Measurements from ENCODE around the gene RNF130. TPM values are rescaled to one million over a fixed set of nuclear protein-coding genes. Genes with fewer than 3 reads are reported as not detected.
"Not testable (repeated sequence)": the region's sequence is repeated elsewhere in the genome, so short reads cannot be mapped to it uniquely, and the experiment has no call there.

RNF130 gene
- polyA plus RNA-seq, 4 donors, result 70.2 to 96.0 (median 82.6) TPM

DNA sequence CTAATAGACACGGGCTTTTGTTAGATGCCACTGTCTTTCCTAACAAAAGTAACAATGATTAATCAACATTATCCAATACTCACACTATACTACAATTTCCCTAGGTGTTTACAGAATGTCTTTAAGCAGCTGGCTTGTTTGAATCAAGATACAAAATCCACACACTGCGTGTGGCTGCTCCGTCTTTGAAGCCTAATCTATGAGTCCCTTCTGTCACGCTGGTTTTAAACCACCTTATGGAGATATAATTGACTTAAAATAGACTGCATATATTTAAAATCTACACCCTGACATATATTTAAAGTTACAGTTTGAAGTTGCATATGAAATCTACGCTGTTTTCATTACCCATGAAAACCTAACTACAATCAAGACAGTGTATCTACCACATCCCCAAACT is 89.9 kb downstream of the RNF130 start:
- DNase-seq (ENCODE audit: low read depth in 4 of 4, low spot score in 3 of 4), result no peak

DNA sequence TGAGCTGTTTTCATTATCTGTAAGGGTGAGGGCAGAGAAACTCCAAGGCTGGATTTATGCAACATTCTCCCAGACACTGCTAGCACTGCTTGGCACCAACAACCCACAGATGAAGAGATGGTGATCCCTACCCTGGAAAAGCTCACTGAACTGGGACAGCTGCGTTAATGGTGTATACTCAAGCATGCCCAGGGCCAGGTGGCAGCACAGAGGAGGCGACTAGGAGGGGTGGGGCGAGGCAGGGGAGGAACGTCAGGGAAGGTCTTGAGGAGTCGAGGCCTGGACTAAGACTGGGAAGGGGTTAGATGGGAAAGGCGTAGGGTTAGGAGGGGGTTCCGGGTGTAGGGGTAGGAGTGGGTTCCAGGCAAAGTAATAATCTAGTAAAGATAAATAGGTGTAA is 90.8 kb downstream of the RNF130 start:
- no peak for DNase-seq (ENCODE audit: low read depth in 4 of 4, low spot score in 3 of 4)

DNA sequence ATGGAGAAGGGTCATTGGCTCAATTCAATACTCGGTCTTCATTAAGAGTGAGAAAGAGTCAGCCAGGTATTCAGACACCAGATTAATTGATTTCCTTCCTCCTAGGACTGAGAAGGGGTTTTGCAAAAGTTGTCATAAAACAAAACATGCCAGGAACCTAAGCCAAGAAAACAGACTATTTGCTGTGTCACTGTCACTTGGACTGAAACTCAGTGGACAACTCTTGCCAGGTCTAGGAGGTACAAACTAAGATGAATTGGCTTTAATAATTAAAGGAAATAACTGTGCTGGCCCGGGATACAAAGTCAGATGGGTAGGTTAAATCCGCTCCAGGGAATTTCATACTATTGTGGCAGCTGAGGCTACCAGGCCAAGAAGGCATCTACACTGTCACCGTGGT is 92.8 kb downstream of the RNF130 start:
- DNase-seq (ENCODE audit: low read depth in 4 of 4, low spot score in 3 of 4), result no peak

DNA sequence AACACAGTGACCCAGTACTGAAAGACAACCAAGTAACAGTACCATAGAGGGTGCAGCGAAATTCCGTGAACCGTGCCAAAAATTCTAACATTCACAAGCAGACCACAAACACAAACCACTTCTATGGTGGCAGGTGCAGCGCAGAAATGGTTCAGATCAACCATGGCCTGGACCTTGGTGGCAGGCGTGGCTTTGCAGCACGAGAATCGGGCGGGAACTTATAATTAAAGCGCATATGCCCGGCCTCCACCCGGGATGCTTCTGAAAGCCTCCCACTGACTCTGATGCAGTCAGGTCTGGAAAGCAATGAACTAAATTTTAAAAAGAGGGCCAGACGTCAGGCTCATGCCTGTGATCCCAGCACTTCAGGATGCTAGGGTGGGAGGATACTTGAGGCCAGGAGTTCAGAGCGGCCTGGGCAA is 95.8 kb downstream of the RNF130 start:
- no peak for DNase-seq (ENCODE audit: low read depth in 4 of 4, low spot score in 3 of 4)

DNA sequence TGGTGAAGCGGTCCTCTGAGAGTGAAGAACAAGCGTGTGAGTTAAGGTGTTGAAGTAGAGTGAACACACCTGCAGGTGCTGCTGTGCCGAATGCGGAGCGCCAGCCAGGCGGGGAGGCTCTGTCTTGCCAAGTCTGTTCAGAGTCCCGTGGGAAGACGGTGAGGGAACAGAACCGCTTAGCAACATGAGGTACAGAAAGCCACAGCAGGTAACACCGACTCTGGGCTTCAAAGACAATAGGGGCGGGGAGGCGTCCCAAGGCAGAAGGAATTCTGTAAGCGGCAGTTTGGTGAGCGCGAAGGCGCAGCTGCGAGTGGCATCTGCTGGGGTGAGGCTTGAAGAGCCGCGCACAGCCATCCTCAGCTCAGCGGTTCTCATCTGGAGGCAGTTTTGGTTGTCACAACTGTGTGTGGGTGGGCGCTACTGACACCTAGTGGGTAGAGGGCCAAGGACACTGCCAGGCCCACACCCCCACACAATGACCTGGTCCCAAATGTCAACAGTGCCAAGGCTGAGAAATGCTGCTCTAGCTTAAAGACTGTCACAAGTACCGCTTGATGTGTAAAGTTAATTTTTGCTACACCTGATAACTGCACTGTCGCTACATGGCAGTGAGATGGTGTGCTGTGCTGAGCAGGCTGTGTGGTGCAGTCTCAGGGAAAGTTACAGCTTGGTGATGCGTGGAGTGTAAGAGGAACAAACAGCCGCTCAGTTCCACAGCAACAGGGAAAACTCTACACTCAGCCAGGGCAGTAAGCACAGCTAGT is 96.4 kb downstream of the RNF130 start:
- DNase-seq (ENCODE audit: low read depth in 4 of 4, low spot score in 3 of 4), result no peak

DNA sequence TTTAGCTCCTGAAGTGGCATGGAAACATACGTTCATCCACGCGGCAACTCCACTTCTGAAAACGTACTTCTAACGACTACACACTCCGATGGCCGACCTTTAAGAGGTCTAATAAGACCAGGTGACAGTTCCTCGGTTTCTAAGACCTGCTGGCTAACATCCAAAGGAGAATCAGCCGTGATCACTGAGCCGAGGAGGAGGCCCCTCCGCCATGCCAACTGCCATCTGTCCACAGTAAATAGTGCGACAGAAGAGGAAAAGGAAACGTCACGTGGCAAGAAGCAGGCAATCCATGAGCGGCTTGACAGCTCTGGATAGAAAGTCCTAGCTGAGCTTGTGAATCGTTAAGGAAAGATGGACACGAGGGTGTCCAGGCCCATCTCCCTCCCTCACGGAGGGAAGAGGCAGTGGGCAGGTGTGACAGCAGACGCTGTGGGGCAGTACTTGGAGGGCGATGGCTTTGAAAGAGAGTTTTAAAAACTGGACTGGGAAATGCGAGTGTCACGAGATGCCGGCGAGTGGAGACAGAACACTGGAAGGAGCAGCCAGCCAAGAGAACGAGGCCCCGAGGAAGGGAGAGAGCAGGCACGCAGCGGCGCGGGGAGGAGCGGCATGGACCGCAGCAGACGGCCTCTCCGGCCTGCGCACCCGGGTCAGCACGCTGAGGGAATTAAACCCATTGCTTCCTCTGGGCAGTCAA is 97.2 kb downstream of the RNF130 start:
- DNase-seq (ENCODE audit: low read depth in 4 of 4, low spot score in 3 of 4), result no peak

DNA sequence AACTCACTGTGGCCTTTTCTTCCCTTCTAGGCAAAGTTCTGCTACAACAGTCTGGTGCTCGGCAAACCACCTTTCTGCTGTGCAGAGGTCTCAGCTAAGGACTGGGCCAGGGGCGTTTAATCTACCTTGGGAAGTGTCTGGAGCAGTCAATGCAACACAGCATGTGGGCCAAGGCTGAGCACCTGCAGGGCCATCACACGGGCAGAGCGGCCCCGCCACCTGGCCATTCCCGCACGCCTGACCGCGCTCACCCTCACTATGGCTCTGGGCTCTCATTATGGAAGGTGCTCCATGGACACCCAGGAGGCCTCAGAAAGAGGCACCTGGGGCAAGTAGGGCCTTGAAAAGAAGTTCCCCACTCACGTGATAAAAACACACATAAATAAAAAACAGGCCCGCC is 98.2 kb downstream of the RNF130 start:
- no peak for DNase-seq (ENCODE audit: low read depth in 4 of 4, low spot score in 3 of 4)

DNA sequence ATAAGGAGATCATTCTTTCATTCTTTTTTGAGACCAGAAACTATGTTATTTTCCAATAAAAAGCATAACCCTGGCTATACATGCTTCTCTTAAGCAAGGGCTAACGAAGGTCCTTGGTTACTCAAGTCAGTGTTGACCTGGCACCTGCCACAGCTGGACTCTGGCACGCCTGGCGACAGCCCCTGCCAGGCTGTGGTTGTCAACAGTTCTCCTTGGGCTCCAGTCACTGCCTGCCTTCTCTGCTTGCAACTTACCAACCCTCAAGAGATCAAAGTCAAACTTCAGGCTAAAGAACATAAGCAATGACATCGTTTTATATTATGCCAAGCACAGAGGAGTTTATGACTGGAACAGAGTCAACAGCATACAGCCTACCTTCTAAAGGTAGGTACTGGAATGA is 102.4 kb downstream of the RNF130 start:
- DNase-seq (ENCODE audit: low read depth in 4 of 4, low spot score in 3 of 4), result no peak

DNA sequence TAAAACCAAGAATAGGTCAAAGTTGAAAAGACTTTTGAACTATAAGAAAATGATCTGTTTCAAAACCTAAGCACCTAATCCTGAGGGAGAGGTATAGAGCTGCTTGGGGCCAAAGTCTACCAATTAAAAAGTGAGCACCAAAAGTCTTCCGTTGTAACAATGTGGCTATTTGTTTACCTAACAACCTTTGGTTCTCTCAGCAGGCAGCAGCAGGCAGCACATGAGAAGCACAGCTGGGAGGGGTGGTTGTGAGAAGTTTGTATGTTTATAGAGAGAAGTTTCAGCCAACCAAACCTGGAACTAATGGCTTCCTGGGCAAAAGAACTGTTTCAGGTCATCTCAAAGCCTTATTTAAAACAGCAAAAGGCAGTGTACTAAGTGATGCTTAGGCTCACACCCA is 104.1 kb downstream of the RNF130 start:
- DNase-seq (ENCODE audit: low read depth in 4 of 4, low spot score in 3 of 4), result no peak

DNA sequence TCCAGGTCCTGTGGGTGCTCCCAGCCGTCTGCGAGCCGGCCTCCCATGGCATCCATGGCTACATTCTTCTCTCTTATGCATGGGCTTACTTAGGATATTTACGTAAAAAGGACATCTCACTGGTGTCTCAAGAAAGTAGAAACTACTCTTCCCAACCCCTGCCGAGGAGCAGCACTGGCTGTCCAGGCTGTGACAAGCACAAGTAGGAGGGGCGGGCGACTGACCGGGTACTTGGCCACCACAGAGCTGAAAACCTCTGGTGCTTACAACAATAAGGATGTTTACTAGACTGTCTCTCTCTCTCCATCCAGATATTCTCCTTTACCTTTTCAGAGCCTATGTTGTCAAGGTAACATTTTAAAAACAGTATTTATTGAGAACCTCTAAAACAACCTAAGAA is 107.5 kb downstream of the RNF130 start:
- DNase-seq (ENCODE audit: low read depth in 4 of 4, low spot score in 3 of 4), result no peak

DNA sequence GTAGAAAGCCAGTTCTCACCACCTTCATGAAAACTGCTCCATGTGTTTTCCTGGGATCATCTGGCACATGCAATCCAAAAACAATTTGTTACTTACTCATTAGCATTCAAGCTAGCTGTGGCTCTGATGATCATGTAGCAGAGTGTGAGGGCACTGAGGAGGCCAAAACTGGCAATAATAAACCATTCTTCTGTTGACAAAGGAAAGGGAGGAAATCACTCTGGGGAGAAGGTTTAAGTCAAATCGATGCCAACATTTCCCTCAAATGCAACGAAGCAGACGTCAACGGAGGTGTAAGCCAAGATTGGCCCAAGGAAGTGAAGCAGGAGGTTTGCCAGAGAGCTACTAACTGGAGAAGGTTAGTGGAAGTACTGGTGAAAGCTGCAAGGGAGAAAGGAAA is 108.2 kb downstream of the RNF130 start:
- DNase-seq (ENCODE audit: low read depth in 4 of 4, low spot score in 3 of 4), result no peak

DNA sequence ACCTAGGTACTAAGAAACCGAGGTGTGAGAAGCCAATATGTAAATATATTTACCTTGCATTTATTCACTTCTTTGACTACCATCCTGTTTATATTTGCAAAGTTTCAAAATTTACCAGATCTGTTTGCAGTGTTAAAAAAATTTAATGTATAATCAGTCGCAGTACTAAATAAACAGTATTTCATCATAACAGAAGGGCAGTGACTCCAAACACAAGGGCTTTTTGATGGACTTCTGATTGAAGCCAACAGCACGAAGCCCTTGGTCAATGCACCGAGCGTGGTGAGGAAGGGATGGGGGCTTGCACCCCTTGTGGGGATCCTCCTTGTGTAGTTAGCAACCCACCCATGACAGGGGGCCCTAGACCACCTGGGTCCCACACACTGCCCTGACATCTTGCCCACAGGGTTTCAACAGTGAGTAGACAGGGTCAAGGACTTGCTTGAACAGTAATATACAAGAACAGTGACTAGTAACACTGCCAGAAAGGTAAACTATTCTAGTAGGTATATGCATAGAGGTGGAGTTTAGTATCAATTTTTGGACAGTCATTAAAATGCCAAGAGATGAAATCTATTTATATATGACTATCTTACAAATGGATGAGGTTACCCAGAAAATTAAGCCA is 111.2 kb downstream of the RNF130 start:
- no peak for DNase-seq (ENCODE audit: low read depth in 4 of 4, low spot score in 3 of 4)

DNA sequence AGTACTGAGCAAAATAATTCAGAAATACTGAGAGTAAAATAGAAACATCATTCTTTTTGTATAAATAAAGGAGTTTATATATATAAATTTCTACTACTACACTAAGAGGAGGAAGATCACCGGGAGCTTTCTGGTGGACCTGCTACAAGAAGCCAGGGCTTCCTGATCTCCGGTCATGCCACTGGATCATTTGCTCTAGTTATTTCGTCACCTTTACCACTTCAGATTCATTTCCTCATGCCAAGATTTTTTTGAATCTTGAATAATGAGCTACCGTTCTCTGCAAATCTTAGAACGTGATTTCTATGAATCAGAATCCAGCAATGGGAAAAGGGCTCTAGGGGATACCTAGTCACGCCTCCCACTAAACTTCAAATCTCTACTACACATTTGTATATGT is 111.9 kb downstream of the RNF130 start:
- no peak for DNase-seq (ENCODE audit: low read depth in 4 of 4, low spot score in 3 of 4)

DNA sequence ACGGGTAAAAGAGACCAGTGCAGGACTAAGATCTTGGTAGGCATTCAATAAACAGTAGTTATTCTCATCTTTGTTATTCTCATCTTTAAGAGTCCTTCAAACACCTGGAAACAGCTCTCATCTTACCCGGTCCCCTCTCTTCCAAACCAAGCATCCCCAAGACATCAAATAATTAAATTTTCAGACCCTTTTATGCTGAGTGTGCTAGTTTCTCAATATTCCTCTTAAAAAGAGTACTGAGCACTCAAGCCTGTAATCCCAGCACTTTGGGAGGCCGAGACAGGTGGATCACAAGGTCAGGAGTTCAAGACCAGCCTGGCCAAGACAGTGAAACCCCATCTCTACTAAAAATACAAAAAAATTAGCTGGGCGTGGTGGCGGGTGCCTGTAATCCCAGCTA is 112.4 kb downstream of the RNF130 start:
- DNase-seq (ENCODE audit: low read depth in 4 of 4, low spot score in 3 of 4), result not testable (repeated sequence)

DNA sequence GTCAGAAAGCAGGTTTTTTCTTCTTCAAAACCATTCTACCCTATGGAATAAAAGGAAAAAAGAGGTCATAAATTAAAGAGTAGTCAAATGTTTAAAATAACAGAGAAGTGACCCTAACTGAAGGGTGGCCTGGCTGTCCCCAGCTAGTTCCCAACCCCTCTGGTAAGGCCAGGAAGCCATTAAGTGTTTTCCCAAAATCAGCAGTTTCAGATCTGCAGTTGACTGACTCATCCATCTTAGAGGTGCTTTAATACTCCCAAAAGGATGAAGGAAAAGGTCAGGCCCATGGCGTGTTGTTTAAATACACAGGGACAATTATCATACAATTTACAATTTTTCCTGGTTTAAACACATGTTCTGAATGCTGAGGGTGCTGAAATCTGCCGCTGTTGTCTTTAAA is 115.9 kb downstream of the RNF130 start:
- DNase-seq (ENCODE audit: low read depth in 4 of 4, low spot score in 3 of 4), result no peak

DNA sequence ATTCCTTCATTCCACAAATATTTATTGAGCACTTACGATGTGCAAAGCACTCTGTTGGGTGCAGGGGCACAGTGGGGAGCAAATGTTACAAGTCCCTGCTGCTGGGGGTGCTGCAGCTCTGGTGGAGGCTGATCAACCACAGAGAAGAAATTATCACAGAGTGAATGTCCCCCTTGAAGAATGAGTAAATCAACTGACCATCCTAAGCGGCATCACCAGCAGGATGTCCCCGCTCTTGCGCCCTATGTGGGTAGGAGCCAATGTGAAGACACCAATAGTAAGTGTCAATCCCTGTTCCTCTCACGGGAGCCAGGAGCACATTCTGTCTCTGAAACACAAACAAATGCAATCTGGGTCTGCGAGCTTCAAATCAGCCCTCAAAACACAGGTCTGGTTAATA is 116.5 kb downstream of the RNF130 start:
- DNase-seq (ENCODE audit: low read depth in 4 of 4, low spot score in 3 of 4), result no peak

DNA sequence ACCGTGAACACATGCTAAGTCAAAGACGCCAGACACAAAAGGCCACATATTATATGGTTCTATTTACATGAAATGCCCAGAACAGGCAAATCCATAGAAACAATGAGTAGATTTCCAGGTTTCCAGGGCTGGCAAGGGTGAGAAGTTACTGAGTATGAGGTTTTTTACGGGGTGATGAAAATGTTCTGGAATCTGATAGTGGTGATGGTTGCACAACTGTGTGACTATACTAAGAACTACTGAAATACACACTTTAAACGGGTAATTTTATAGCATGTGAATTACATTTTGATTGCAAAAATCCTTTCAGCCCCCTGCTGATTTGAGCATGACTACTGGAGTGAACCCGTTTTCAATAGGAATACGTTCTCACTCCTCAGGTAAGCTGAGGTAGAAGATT is 117.1 kb downstream of the RNF130 start:
- no peak for DNase-seq (ENCODE audit: low read depth in 4 of 4, low spot score in 3 of 4)

DNA sequence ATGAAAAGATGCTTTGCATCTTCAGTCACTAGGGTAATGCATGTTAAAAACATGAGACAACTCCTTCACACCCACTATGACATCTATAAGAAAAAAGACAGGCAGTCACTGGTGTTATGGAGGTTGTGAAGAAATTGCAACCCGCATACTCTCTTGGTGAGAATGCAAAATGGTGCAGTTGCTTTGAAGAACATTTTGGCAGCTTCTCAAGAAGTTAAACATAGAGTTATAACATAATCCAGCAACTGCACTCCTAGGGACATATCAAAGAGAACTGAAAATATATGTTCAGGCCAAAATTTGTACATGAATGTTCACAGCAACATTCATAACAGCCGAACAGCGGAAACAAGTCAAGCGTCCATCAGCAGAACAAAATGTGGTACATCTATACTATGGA is 117.6 kb downstream of the RNF130 start:
- DNase-seq (ENCODE audit: low read depth in 4 of 4, low spot score in 3 of 4), result no peak

DNA sequence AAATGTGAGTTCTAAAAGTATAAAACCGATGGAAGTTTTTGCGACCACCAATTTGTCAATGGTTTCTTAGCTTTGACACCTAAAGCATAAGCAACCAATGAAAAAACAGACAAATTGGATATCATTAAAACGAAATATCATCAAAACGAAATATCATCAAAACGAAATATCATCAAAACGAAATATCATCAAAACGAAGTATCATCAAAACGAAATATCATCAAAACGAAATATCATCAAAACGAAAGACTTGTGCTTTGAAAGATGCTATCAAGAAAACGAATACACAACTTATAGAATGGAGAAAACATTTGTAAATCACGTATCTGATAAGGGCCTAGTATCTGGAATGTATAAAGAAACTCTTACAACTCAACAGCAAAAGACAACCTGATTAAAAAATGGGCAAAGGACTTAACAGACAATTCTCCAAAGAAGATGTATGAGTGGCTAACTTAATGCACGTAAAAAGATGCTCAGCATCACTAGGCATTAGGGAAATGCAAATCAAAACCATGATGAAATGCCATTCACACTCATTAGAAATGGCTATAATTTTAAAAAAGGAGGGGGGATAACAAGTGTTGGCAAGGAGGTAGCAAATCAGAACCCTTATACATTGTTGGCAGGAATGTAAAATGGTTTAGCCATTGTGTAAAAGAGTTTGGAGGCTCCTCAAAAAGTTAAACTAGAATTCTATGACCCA is 134.4 kb downstream of the RNF130 start:
- no peak for DNase-seq (ENCODE audit: low read depth in 4 of 4, low spot score in 3 of 4)

DNA sequence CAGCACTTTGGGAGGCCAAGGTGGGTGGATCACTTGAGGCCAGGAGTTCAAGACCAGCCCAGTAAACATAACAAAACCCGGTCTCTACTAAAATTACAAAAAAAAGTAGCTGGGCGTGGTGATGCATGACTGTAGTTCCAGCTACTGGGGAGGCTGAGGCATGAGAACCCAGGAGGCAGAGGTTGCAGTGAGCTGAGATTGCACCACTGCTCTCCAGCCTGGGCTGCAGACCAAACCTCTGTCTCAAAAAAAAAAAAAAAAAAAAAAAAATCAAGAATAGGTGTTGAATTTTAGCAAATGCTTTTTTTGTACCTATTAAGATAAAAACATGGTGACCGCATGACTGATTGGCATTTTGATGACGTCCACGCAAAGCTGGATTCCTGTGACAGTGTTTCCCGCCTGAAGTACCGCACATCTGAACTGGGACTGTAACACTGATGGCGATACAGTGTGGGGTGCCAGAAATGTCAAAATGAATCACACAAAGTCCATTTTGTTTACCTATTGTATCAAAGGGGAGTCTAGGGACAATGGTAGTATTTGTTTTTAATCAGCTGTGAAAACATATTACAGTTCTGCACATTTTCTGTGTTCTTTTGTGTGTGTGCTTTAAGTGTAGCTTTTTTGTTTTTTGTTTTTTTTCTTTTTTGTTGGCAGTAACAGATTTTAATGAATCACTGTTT is 140.6 kb downstream of the RNF130 start:
- DNase-seq (ENCODE audit: low read depth in 4 of 4, low spot score in 3 of 4), result no peak

DNA sequence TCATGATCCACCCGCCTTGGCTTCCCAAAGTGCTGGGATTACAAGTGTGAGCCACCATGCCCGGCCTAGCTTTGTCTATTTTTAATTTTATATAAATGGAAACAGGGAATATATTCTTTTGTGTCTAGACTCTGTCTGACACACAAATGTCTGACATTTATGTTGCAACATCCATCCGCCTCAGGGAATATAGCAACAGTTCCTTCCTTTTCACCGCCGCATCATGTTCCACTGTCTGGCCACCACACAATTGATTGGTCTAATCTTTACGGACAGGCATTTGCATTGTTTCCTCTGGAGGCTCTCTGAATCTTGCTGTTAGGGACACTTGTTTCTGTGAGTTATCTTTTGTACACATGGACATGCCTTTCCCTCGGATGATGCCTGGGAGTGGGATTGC is 143.7 kb downstream of the RNF130 start:
- no peak for DNase-seq (ENCODE audit: low read depth in 4 of 4, low spot score in 3 of 4)
